HG02870 (cell line): ENCODE data around the gene CTIF.

Experiments
- ATAC-seq: cut with Tn5 transposase; IDR thresholded peaks from one replicate; pipeline ENCODE4 v1.9.1; 2021; ENCODE audit warnings: mild to moderate bottlenecking, moderate library complexity; ENCODE audit not compliant: unreplicated experiment

Gene CTIF

GRCh38 chr18:48573632-48574283 is 34.9 kb downstream of the CTIF start:
- no peak for ATAC-seq

- ATAC-seq, result no peak
Observed at GRCh38 chr18:48574667-48575300, 36.0 kb downstream of the CTIF start.

DNA sequence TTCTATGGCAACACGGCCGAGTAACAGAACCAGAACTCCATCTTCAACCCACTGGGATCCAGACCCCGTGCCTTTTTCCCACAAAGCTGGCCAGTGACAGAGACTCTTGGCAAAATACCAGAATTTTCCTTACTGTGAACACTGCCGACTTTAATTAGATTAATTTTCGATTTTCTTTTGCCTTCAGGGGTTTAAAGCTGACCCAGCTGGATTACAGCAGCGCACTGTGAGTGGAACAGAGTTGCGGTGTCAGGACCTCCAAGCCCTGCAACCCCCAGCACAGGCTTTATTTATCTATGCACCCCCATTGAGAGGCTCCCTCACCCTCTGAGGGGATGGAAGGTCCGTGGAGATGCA is 36.4 kb downstream of the CTIF start:
- ATAC-seq, result no peak

DNA sequence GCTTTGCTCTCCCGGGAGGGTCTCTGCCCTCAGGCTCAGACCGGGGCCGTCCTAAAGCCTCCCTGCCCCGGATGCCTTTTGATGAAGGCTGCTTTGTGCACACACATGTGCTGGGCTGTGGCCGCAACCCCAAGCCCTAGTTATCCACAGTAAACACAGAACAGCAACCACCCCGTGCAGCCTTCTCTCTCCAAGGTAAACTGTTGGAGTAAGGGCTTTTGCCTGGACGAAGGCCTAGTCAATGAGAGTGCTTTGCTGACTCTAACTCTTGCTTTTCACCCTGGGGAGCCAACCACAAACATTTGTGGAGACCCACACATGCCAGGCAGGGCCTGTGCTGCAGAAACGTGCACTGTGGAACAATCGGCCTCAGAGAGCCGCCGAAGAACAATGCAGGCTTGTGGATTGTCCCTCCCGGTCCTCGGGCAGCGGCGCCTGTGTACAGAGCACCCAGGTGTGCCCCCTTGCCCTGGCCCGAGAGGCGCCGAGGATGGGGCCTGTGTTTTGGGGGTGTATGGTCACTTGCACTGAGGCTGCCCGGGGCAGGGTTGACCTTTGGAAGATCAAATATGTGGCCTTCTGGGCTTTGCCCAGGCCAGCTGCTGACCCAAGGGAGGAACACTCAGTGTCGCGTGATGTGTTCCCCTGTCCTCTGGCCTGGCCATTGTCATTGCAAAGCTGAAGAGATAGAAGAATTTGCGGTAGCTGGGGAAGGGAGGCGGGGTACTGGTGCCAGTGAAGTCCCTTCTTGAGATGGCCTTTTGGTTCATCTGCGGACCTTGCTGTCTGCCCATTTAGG is 37.0 kb downstream of the CTIF start:
- no peak for ATAC-seq

- ATAC-seq, result no peak
Observed at GRCh38 chr18:48576457-48576771, 37.6 kb downstream of the CTIF start.

DNA sequence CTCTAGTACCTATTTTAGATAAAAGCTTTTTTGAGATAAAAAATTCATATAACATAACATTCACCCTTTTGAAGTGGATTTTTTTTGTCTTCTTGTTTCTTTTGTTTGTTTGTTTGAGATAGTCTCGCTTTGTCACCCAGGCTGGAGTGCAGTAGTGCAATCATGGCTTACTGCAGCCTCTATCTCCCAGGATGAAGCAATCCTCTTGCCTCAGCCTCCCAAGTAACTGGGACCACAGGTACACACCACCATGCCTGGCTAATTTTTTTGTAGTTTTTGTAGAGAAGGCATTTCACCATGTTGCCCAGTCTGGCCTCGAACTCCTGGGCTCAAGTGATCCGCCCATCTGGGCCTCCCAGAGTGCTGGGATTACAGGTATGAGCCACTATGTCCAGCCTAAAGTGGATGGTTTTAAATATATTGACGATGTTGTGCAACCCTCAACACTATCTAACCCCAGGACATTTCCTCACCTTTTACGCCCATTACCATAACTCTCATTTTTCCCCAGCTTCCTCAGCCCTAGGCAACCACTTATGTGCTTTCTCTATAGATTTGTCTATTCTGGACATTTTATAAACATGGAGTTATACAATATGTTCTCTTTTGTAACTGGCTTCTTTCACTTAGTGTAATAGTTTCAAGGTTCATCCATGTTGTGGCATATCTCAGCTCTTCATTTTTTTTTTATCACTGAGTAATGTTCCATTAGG is 38.8 kb downstream of the CTIF start:
- ATAC-seq, result no peak

DNA sequence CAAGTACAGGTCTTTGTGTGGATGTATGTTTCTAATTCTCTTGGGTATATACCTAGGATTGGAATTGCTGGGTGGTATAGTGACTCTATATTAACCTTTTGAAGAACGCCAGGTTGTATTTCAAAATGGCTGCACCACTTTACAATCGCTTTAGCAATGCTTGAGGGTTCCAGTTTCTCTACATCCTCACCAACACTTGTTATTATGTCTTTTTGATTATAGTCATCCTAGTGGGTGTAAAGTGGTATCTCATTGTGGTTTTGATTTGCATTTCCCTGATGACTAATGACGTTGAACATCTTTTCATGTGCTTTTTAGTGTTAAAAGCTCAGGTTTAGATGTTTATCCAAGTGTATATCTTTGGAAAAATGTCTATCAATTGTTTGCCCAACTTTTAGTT is 39.5 kb downstream of the CTIF start:
- ATAC-seq, result no peak

DNA sequence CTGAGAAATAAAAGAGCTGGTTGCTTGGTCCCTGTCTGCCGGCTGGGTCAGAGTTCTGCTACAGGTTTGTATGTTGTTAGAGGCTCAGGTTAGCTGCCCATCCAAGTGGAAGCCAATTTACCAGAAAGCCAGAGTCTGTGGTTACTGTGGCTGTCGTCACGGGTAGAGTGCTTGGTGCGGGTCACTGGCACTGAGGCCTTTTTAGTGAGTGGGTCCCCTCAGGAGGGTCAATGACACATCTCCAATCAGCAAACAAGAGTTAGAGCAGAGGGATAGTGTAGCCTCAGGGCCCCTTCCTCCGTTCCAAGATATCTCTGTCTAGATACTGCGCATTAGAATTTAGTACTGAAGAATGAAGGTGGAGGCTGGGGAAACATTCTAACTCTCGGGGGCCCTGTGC is 41.2 kb downstream of the CTIF start:
- no peak for ATAC-seq

DNA sequence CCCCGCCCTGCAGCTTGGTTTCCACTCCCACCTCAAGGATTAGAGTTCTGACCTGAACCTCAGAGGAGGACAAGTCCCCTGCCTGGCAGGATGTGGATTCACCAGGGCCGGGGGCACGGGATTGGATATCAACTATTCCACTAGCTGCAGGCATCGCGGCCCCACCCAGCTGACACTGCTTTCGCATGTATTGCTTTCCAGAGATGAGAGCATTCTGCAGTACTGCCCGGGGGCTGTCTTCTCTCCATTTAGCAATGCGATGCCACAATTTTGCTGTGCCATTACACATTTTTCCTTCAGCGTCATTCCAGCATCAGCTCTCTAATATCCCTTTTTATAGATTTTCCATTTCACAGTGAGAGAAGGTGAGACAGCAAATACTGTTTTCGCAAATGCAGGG is 42.0 kb downstream of the CTIF start:
- no peak for ATAC-seq

DNA sequence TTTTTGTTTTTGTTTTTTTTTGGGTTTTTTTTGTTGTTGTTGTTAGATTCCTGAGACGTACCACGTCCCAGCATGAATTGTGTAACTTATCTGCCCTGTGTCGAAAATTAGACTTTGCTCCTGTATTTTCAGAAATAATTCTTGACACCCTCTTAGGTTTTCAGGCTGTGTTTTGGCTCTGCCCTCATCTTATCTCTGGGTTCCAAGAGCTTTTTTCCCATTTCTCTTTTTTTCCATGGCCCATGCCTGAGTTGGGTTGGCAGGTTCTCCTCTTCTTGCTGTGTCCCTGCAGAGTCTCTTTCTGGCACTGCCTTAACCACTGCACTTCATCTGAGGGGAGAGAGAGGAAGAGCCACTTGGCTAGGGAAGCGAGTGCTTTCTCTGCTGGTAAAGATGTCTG is 42.4 kb downstream of the CTIF start:
- no peak for ATAC-seq

- no peak for ATAC-seq
Observed at GRCh38 chr18:48581941-48582340, 43.1 kb downstream of the CTIF start.

GRCh38 chr18:48582946-48583345 is 44.1 kb downstream of the CTIF start:
- ATAC-seq, result no peak

- no peak for ATAC-seq
Observed at GRCh38 chr18:48583573-48583972, 44.7 kb downstream of the CTIF start.

DNA sequence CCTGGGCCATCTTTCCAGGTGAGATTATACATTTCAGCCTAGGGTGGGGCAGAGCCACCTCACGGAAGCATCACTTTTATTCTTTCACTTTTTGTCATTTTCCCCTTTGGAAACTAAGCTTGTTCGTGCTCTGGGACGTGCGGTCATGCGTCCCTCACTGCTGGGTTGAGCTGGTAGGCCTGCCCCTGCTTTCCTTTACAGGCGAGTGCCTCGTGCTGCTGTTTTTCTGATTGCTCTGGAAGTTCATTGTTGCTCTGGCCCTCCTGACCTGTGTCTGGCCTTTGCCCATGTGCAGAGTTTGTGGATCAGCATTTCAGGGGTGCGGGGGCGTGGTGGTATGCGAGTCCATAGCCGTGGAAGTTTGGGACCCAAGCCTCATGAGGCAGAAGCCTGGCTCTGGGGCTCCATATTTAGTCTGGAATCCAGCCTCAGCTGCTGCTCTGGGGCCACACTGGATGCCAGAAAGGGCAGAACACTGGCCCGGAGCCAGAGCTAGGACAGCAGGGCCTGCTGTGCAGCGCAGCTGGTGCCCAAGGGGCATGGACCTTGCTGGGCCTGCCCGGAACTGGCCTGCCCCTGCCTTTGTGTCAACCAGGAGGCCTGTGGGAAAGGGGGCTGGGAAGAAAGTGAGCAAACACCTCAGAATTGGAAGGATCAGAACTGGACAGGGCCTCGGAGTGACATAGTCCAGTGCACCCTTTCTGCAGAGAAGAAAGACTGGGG is 51.1 kb downstream of the CTIF start:
- no peak for ATAC-seq

DNA sequence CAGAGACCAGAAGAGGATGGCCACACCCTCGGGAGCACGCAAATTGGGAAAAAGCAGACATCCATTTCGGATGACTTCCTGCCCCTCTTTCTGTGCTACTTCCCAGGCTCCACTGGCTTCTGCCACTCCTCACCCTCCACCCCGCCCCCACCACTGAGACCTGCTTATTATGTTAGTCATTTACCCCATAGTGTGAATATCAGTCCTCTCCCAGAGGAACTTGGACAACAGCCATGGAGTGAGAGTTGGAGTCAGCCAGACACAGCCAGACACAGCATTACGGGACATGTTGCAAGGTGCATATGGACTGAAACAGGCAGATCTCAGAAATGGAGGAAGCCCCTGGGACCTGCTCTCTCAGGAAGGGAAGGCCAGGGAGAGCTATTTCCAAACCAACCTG is 51.8 kb downstream of the CTIF start:
- ATAC-seq, result no peak

DNA sequence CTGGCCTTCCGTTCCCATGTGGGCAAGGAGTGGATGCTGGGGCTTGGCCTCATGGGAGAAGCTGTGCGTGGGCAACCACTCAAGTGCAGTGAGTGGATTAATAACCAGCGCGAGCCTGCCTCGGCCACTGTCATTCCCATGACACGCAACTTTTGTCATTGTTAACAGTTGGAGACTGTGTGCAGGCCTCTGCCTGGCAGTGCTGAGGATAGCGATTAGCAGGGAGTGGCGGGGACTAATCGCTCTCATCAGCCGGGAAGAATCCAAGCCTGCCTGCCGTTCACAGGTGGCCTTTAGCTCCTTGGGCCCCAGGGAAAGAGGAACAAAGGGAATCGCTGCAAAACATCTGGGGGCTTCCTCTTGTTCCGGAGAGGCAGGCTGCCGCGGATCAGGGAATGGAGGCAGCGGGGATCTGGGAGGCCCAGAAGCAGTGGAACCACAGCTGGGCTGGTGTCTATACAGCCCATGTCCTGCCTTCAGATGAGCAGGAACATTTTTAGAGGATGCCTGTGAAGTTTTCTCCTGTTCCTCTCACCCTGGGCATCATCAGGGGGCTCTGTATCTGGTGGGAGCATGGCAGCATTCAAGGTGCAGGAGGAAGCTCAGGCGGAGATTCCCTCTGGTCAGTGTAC is 53.8 kb downstream of the CTIF start:
- ATAC-seq, result no peak

GRCh38 chr18:48594471-48595094 is 55.8 kb downstream of the CTIF start:
- ATAC-seq, result no peak

DNA sequence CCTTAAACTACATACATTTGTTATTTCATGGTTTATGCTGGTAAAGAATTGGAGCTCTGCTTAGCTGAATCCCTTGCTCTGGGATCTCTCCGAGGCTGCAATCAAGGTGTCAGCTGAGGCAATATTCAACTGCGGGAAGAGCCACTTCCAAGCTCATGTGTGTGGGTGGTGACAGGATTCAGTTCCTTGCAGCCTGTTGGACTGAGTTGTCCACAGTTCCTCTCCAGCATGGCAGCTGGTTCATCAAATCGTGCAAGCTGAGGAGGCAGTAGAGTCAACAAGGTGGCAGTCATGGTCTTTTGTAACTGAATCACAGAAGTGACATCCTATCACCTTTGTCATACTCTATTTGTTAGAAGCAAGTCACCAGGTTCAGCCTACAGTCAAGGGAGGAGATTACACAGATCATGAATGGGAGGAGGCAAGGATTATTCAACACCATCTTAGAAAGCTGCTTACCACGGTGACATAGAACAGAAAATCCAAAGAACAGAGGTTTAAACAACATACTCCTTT is 56.9 kb downstream of the CTIF start:
- ATAC-seq, result no peak

- ATAC-seq, result no peak
Observed at GRCh38 chr18:48597110-48597509, 58.3 kb downstream of the CTIF start.

- no peak for ATAC-seq
Observed at GRCh38 chr18:48597671-48598070, 58.8 kb downstream of the CTIF start.
